ENCODE data around the gene PCBP3. TPM values are rescaled to one million over a fixed set of nuclear protein-coding genes. Genes with fewer than 3 reads are reported as not detected.
A peak's percentile ranks its signal among the peaks of the same experiment; 100 is the strongest.

The PCBP3 gene
- total RNA-seq, 6 experiments from 2014 or later, result not detected

- Mint-ChIP-seq H3K27ac (no peak overlapping the region), H3K4me1 (ENCODE audit: low read depth) (peaks cover 63% of the 10 kb centered on the region), H3K9me3 (no peaks in the 10 kb centered on the region), H3K36me3 (ENCODE audit: low read depth) (peaks cover 9% of the 10 kb centered on the region; the same call in 1 of the 2 replicates), H3K4me3 (no peak overlapping the region), H3K27me3 (ENCODE audit: insufficient read depth) (no peaks in the 10 kb centered on the region)
- no peak for TF ChIP-seq CTCF (IDR thresholded peaks at IDR 0.05)
- DNase-seq, result no peak
Measured at GRCh38 chr21:45868086-45868485, 224.6 kb downstream of the PCBP3 start.

- no peaks in the 10 kb centered on the region for H3K27me3 Mint-ChIP-seq (ENCODE audit: insufficient read depth)
- H3K36me3 Mint-ChIP-seq (ENCODE audit: low read depth), result peaks cover 9% of the 10 kb centered on the region; the same call in 1 of the 2 replicates
- peaks cover 67% of the 10 kb centered on the region for H3K4me1 Mint-ChIP-seq (ENCODE audit: low read depth)
- no peak overlapping the region for H3K4me3 Mint-ChIP-seq
- no peaks in the 10 kb centered on the region for H3K9me3 Mint-ChIP-seq
- no peak for DNase-seq
- no peak overlapping the region for H3K27ac Mint-ChIP-seq
- no peak for TF ChIP-seq CTCF (IDR thresholded peaks at IDR 0.05)
Measured at GRCh38 chr21:45868488-45868887, 225.0 kb downstream of the PCBP3 start.

GRCh38 chr21:45869121-45870007 lies 225.8 kb downstream of the PCBP3 start:
- H3K27me3 Mint-ChIP-seq (ENCODE audit: insufficient read depth), result no peaks in the 10 kb centered on the region; the same call in 1 of the 2 replicates
- H3K27ac Mint-ChIP-seq, result peak overlapping the region; percentile 69
- DNase-seq, result peak; percentile 65
- H3K9me3 Mint-ChIP-seq, result no peaks in the 10 kb centered on the region
- TF ChIP-seq CTCF (IDR thresholded peaks at IDR 0.05), result no peak
- H3K4me1 Mint-ChIP-seq (ENCODE audit: low read depth), result peaks cover 68% of the 10 kb centered on the region
- H3K36me3 Mint-ChIP-seq (ENCODE audit: low read depth), result peaks cover 13% of the 10 kb centered on the region; the same call in 1 of the 2 replicates
- no peak overlapping the region for H3K4me3 Mint-ChIP-seq

- H3K9me3 Mint-ChIP-seq, result no peaks in the 10 kb centered on the region
- no peak for TF ChIP-seq CTCF (IDR thresholded peaks at IDR 0.05)
- no peaks in the 10 kb centered on the region; the same call in 1 of the 2 replicates for H3K27me3 Mint-ChIP-seq (ENCODE audit: insufficient read depth)
- DNase-seq, result no peak
- no peak overlapping the region for H3K4me3 Mint-ChIP-seq
- peaks cover 17% of the 10 kb centered on the region for H3K36me3 Mint-ChIP-seq (ENCODE audit: low read depth)
- peak overlapping the region; percentile 69 for H3K27ac Mint-ChIP-seq
- H3K4me1 Mint-ChIP-seq (ENCODE audit: low read depth), result peaks cover 68% of the 10 kb centered on the region
Measured at GRCh38 chr21:45870421-45870820, 226.9 kb downstream of the PCBP3 start.

GRCh38 chr21:45870851-45871615 lies 227.5 kb downstream of the PCBP3 start:
- DNase-seq, result no peak
- TF ChIP-seq CTCF (IDR thresholded peaks at IDR 0.05), result no peak
- Mint-ChIP-seq H3K4me1 (ENCODE audit: low read depth) (peaks cover 67% of the 10 kb centered on the region), H3K4me3 (no peak overlapping the region), H3K27ac (peak overlapping the region; percentile 69), H3K27me3 (ENCODE audit: insufficient read depth) (no peaks in the 10 kb centered on the region; the same call in 1 of the 2 replicates), H3K36me3 (ENCODE audit: low read depth) (peaks cover 17% of the 10 kb centered on the region), H3K9me3 (no peaks in the 10 kb centered on the region)

Measured in HFFc6 (cell line).